Renal cortical epithelial cell (primary cell): ENCODE data around the gene SSH2. TPM values are rescaled to one million over a fixed set of nuclear protein-coding genes. Genes with fewer than 3 reads are reported as not detected.
"Not testable (repeated sequence)": the region's sequence is repeated elsewhere in the genome, so short reads cannot be mapped to it uniquely, and the experiment has no call there.

Experiments used
- DNase-seq: peaks from one replicate; pipeline ENCODE4 v3.0.0-alpha.2; 2011; ENCODE audit warnings: low read depth
- total RNA-seq: library from RNA; depleted of rRNA; stranded (reverse); fragments of >200 nt; gene quantifications from 2 replicates; pipeline ENCODE4 v1.2.3, GENCODE V29; 2014

Gene SSH2
- total RNA-seq, 1 donor from 2014 or later = 48.2 TPM

DNA sequence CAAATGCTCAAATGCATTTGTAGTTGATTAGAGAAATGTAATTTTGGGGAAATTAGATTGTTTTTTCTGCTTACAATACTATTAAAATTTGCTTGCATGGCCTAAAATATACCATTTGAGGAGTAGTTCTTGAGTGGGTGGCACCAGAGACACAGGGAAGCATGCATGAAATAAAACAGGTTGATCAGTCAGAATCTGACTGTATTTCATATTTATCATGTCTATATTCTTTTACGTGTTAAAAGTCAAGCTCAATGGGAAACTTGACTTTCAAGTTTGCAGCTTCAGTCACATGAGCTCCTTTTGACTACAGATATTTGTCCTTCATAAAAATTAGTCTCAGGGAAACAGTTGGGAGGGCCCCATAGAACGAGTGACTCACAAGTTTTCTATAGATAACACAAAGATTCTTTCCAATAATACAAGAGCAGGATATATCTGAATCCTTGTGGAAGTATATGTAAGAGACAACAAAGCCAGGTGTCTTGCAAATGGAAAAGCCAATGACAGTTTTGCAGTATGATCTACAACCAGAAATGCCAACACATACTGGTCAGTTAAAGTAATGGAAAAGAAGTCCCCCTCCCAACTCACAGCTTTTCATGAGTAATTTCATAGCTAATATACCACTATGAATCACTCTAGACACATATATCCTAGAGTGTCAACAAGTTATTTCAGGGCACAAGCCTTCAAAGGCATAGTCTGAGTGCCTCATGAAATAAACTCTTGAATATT is 265.1 kb downstream of the SSH2 start:
- no peak for DNase-seq

DNA sequence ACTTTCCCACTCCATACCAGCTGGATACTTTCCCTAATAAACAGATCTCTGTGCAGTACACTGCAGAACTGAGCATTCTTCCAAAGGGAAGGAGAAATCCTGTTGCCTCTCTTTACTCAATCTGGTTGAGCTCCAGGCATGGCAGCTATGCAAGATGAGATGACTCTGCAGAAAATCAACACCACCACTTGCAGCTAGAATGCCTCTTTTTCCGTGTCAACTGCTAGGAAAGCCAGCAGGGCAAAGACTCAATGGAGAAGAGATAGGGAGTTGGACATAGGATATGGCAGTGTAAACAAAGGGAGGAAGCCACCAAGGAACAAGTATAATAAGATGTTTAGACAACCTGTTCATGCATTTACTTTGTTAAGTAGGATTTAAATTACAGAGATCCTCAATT is 266.9 kb downstream of the SSH2 start:
- DNase-seq = no peak

DNA sequence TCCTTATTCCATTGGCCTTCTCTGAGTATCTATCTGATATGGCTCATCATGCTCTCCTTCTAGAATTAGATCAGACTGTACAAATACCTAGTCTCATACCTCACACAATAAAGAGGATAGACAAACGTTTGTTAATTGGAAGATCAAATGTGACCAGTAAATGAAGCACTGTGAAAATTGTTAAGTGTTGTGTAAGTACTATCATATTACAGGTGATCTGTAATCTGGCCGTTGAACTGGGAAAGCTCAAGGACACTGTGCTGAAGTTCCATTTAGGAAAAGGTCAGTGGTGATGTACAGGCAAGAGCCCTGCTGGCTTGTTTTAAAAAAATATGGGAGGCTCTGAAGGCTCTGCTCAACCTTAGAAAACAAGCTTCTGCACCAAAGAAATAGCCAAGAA is 268.8 kb downstream of the SSH2 start:
- no peak for DNase-seq

DNA sequence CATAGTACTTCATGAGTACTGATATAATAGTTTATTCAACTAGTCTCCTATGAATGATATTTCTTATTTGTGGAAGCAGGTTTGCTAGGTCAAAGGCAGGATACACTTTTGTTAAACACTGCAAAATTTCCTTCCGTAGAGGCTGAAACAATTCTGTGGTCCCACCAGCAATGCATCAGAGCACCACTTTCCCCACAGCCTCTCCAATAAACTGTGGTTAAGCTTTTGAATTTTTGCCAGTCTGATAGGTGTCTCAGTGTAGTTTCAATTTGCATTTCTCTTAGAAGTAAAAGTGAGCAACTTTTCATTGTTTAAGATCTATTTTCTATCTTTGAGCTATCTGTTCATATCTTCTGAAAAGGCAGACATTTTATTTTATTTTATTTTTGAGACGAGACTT is 270.9 kb downstream of the SSH2 start:
- DNase-seq = no peak

DNA sequence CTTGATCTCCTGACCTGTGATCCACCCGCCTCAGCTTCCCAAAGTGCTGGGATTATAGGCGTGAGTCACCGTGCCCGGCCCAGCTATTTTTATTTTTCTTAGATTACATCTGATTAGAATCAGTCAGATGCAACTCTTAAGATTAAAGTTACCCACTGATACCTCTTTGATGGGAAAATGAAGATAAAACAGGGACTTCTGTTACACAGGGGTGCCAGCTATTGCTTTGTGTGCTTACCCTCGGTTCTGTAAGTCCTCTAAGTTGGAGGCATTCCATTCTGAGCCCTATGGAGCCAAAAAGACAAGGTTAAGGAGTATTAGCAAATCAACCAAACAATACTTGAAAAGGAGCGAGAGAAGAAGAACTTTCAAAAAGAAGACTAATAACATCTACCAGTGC is 274.7 kb downstream of the SSH2 start:
- DNase-seq = no peak

DNA sequence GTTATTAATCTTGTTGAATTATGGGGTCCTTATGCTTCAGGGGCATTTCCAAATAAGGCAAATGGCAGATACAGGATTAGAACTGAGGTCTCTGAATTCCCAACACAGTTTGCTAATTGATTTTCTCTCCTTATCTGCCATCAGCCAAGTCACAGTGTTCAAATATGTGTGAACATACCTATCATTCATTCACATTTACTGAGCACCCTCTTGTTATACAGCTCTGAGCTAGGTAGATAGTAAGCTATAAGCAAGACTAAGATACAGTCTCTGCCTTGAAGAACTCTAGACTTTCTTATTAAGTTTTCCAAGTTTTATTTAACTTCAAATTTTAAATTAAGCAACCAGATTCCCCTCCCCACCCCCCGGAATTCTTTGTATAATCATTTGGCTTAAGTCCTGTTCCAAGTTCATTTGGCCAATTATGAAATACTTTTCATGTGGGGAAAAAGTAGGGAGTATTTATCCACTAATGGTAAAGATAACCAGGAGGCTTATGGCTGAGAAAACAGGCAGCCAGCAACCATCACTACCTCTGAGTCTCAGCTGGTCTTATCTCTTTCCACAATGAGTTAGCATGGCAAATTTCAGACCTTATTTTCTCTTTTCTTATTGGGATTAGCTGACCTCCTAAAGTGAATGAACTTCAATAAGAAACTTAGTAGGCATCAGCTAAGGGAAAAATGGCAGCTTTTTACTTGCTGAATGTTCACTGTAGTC is 275.9 kb downstream of the SSH2 start:
- no peak for DNase-seq

DNA sequence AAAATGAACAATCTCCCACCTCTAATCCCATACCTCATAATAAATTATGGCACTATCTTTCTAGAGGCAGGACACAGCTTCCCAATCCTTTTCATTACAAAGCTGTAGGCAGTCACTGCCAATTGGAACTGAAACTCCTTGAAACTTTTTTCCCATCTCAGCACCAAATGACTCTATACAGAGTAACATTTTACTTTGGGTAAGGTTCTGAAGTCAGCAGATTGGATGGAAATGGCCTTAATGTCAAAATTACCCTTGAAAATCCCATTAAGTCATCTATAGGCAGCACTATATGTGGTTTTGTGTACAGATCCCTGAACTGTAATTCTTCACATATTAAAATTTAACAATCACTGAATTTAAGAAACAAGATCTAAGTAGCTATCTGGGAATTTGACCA is 277.1 kb downstream of the SSH2 start:
- DNase-seq = no peak

DNA sequence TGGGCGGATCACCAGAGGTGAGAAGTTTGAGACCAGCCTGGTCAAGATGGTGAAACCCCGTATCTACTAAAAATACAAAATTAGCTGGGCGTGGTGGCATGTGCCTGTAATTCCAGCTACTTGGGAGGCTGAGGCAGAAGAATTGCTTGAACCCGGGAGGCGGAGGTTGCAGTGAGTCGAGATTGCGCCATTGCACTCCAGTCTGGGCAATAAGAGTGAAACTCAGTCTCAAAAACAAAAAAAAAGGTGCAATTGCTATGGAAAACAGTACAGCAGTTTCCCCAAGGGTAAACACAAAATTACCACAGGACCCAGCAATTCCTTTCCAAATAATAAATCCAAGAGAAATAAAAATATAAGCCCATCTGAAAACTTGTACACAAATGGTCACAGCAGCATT is 278.1 kb downstream of the SSH2 start:
- not testable (repeated sequence) for DNase-seq

DNA sequence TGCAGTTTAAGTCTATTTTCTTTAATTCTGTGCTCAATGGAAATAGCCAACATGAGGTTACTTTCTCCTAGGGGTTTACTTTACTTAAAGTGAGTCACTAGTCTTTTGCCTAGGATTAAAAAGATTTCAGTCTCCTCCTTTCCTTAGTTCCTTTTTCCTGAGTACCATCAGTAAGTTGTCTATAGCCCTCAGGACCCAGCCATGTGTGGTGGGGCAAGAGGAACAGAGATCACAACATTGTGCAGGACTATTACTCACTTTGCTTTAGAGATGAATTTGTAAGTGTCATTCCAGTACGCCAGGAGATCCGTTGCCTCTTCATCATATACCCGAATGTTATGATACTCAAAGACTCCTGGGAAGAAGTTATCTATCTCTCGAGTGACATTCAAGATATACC is 279.6 kb downstream of the SSH2 start:
- DNase-seq = no peak

DNA sequence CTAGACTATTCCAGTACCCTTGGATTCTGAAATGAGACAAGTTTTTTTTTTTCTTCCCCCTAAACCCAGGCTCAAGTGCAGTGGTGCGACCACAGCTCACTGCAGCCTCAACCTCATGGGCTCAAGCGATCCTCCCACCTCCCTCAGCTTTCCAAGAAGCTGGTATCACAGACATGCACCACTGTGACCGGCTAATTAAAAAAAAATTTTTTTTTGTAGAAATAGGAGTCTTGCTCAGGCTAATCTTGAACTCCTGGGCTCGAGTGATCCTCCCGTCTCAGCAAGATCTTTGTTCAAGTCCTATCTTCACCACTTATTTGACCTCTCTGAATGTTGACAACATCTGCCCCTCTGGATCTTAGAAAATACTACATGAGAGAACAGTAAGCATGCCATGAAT is 280.7 kb downstream of the SSH2 start:
- DNase-seq = no peak

DNA sequence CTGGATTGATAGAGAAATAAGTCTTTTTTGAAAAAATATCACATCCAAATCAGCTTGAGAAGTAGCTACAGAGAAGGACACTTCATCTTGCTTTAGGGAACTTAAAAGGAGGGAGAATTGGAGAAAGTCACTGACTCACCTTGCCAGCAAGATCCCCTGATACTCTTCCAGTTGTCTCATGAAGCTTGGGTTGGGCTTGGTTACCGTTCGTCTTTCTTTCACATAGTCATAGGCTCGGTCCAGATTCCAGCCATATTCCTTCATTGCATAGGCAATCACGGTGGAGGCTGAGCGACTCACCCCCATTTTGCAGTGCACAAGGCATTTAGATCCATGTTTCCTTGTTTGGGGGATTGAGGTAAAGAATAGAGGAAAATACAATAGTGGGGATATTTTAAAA is 282.0 kb downstream of the SSH2 start:
- no peak for DNase-seq

DNA sequence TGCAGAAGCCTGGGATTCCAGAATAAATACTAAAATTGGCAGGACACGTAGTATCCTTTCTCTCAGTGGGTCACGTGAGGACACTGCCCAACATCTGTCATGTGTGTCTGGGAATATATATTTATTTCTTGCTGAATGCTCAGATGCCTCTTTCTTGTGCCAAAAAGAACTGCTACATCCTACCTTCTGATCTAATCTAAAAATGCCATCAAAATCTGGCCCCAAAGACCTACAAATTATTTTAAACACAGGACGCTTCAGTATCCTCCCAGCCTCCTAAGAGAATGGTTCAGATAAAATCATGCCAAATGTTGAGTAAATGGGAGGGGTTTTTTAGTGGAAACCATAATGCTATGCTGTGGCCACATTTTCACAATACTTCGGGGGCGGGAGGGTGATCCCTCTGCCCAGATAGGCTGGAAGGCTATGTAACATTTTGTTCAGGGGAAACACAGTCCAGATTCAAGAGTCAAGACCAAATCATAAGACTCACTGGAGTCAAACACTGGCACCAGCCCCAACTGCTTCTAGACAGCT is 284.4 kb downstream of the SSH2 start:
- DNase-seq = peak; percentile 72

DNA sequence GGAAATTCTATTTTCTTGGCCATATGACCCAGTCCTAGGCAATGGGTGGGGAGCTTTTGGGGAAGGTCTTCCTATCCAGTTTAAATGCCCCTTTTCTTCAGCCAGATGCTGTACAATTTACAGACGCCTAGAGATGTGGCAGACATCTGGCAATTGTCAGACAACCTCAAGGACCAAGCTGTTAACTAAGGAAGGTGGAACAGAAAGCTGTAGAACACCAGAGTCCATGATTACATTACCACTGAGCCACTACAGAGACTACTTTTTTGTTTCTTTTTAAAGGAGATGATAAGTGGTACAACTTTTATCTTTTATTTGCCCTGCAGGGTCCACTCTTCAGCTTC is 286.2 kb downstream of the SSH2 start:
- no peak for DNase-seq

DNA sequence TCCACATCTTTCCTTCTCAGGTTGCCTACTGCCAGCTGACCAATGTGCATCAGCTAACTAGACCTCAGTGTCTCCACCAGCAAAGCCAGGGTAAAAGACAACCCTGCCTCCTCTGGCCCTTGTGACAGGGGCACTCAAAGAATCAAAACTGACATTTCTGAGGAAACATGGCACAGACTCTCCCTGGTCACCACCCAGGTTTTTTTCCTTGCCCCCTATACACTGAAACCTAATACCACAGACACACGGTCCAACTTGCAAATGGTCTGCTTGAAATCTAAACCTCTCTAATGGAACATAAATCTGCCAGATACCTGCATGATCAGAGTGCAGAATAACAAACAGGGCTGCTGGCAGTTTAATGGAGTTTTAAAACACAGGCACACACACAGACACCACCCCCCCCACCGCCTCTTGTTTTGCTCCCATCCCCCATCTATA is 287.8 kb downstream of the SSH2 start:
- peak; percentile 25 for DNase-seq

DNA sequence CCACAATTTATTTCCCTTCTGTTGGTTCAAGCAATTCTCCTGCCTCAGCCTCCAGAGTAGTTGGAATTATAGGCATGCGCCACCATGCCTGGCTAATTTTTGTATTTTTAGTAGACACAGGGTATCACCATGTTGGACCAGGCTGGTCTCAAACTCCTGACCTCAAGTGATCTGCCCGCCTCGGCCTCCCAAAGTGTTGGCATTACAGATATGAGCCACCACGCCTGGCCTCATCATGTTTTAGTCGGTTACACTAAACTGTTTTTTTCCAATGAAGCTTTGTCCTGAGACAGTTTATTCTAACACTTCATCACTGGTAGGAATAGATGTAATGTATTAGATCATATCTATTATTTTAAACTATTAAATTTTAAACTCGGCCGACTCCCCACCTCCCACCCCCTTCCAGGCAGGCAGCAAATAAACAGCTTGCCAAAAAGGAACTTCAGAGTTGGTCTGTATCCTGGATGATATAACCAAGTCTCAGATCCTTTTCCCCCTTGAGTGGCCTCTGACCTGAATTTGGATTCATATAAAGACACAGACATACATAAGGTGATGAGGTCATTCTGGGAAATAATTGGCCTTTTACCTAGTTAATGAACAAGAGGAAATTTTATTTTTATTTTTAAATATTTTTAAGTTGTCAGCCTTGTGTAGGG is 288.9 kb downstream of the SSH2 start:
- DNase-seq = no peak

DNA sequence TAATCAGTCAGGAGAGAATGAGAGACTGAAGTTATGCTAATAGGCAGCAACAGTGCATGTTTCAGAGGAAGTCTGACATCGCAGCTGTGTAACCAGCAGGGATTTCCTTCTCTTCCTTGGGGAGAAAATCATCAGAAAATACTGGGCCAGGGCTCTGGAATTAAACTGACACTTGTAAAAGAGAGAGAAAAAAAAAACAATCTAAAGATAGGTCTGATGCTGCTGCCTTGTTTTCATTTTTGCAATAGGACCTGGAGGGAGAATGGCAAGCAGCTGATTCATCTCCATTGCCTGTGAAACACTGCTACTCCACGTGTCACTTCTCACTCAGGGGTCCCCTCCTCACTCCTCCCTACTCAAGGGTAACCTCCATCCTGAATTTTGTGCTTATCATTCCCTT is 289.6 kb downstream of the SSH2 start:
- peak; percentile 73 for DNase-seq

DNA sequence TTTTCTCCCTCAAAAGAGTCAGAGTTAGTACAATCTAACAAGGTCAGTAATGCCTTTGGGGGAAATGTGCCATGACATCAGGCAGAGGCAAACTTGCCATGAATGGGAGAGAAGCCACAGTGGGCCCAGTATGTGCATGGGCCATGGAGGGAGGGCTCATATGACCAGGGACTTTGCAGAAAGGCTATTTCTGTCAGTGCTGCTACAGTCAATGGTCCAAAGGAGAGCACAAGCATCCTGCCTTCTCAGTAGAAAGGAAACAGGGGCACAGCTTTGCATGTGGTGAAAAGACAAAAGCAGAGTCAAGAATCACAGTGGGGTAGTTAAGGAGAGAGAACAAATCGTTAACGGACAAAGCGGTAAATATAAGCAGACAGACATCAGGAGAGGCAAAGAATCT is 296.1 kb downstream of the SSH2 start:
- DNase-seq = no peak

DNA sequence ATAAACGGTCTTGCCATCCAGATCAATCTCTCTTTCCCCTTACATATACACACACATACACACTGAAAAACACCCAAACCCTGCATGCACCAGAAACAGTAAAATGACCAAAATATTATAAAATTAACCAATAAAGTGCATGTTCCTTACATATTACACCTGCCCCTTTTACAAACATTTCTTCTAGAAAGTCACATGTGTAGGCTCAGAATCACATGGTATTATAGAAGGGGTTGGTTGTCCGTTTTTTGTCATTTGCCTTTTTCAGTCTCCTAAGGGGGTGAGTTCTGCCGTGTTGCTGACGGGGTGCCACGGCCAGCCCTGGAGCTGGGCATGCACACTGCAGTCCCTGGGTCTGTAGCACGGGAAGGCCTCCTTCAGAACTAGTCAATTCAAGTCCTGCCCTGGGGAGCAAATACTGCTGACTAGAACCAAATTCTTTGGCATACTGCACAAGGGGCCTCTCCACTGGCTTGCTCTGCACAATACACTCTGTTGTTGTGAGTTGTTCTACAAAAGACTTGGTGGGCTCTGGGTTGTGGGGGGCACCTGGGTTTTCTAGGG is 299.3 kb downstream of the SSH2 start:
- DNase-seq = no peak

DNA sequence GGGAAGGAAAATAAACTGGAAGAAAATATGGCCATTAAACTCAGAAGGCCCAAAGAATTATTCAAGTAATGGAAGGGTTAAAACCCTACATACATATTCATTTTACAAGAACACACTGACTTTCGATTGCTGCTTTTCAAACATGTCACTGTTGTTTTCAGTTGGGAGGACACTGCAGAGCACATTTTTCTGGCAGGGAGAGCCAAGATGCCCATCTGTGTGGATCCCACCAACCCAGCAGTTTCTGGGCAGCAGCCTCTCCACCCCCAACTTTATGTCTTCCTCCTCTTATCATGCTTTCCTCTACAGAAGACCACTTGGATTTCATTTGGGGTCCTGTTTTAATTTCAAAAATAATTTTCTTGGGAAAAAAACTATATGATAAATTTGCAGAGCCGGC is 300.2 kb downstream of the SSH2 start:
- no peak for DNase-seq

DNA sequence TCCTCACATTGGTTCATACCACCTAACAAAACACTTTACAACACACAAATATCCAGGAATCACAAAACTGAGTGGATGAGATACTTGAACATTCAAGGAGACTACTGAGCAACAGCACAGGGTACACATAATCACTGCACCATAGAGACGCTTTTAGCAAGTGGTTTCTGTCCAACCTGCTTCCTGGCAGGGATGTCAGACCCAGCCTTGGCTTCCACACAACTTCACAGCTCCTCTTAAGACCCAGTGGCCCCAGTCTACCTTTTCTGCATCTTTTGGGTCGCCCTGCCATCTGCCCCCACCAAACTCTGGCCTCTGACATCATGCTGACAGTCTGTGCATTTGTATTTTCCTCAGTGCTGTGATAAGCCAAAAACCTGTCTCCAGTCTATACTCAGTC is 301.4 kb downstream of the SSH2 start:
- DNase-seq = no peak

DNA sequence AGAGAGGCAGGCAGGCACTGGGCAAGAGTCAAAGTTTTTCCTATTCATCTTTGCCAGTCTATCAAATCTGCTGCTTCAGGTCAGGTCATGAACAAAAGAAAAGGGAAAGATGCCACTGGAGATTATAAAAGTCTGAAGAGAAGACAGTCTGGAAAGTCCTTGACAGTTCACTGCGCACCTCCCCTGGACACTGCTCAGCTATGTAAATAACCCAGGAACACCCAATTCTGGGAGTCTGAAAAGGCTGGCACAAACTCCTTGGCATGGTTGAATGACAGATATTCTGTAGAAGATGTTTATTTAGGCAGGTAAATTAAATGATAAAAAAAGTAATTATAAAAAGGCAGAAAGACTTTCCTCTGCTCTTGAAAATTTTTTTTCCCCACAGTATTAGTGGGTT is 302.1 kb downstream of the SSH2 start:
- no peak for DNase-seq

DNA sequence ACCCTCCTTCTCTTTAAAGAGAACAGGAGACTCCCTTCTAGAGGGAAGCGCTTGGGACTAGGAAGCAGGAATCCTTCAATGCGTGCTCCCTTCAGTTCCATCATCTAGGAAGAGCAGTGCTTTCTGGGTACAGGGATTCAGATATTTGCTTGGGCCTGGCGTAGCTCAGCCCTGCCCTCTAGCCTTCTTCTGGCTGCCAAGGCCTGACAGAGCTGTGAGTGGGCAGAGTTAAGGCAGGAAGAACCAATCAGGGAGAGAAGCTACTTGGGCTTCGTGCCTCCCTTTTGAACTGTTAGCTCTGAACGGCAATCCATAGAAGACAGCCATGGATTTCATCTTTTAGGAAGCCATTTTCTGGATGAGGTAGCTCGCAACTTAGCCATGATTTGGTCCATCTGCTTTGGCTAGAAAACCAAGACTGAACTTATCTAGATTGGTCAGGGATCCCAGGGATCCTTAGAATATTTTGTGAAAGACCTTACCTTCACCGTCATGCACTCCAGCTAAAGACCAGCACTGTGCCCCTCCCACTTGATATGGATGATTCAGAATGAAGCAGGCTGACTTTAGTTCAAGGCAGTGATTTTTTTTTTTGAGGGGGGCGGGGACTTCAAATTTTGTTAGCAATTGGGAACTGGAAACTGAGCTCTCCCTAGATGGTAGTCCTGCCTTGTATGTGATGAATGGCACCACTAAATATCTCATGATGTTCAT is 304.8 kb downstream of the SSH2 start:
- DNase-seq = no peak
